Kasumi-1 (cell line): ENCODE results near the gene SRPK1.
A peak's percentile ranks its signal among the peaks of the same experiment; 100 is the strongest.

ENCODE experiments used
- DNase-seq, 2 experiments: peaks; one replicate each; lab custom pipeline; 2025; lab: John Stamatoyannopoulos, UW

Gene SRPK1

DNA sequence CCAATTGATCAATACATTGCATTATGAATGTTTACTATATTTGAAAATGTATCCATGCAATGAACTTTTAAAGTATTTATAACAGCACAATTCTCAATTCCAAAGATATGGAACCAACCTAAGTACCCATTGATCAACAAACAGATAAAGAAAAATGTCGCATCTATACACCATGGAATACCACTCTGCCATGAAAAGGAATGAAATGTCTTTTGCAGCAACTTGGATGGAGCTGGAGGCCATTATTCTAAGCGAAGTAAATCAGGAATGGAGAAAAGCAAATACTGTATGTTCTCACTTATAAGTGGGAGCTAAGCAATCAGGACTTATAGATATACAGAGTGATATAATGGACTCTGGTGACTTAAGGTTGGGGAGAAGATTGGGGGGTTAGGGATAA is 22.9 kb downstream of the SRPK1 start:
- DNase-seq = no peak

DNA sequence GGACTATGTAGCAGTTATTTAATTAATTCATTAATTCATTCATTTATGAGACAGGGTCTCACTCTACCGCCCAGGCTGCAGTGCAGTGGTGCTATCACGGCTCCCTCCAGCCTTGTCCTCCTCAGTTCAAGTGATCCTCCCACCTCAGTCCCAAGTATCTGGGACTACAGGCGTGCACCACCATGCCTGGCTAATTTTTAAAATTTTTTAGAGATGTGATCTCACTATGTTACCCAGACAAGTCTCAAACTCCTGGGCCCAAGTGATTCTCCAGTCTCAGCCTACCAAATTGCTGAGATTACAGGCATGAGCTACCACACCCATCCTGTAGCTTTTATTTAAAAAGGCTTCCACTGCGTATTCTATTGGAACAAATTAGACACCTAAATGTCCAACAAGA is 23.4 kb downstream of the SRPK1 start:
- DNase-seq = no peak

DNA sequence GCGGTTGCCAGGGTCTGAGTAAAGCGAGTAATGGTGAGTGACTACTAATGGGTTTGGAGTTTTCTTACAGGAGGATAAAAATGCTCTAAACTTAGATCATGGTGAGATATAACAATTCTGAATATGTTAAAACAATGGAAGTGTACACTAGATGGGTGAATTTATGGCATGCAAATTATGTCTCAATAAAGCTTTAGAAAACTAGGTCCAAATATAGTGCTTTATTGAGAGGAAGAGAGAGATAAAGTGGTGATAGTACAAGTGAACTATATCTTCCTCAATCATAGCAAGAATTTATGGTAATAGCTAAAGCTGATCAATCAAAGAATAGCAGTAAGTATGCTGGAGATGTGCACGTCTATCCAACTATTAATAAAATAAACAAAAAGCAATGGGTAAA is 23.9 kb downstream of the SRPK1 start:
- DNase-seq = no peak

DNA sequence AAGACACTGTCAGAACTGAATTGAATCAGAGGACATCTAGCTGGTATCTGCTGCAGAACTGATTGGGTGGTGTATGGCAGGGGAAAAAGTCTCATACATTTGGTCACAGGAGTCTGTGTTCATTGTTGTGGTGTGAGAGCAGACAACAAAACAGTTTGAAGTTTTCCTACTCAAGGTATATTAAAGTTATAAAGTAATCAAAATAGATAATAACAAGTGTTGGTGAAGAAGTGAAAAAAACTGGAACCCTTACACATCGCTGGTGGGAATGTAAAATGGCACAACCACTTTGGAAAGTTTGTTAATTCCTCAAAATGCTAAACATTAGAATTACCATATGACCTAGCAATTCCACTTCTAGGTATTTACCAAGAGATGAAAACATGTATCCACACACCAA is 24.7 kb downstream of the SRPK1 start:
- DNase-seq = no peak

DNA sequence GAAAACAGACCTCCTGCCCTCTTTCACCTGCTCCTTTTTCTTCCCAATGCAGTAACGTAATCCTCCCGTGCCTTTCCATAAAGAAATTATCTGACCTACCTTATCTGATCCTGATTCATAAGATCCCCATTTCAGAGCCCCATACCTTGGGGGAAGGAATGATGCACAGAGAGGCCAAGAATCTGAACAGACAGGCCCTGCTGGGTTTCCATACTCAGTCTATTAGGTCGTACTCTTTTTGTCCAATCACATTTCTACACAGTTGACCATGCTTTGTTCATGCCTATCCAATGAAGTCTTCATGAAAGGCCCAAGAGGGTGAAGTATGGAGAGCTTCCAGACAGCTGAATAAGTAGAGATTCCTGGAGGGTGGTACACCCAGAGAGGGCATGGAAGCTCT is 25.3 kb downstream of the SRPK1 start:
- no peak for DNase-seq

DNA sequence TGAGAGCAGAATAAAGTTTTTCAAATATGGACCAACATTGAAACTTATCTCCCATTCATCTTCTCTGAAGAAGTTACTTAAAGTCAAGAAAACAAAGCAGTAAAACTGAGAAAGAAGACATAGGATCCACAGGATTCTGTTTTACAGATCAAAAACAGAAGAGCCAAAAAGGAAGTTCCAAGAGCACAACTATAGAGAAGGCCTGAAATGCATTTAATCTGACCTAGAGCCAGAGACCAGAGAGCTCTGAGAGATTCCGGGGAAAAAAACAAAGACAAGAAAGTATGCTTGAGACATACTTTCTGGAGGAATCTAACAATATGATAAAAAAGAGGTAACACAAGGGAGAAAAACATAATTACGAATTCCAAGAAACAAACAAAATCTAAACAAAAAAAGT is 26.1 kb downstream of the SRPK1 start:
- no peak for DNase-seq

DNA sequence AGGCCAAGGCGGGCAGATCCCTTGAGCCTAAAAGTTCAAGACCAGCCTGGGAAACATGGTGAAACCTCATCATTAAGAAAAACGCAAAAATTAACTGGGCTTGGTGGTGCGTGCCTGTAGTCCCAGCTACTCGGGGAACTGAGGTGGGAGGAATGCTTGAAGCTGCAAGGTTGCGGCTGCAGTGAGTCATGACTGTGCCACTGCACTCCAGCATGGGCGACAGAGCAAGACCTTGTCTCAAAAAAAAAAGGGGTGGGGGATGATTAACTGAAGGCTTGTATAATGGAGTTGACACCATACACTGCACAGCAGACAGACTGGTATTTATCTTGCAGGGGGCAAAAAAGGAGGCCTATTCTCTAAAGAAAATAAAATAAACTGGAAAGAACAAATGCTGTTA is 27.7 kb downstream of the SRPK1 start:
- no peak for DNase-seq

DNA sequence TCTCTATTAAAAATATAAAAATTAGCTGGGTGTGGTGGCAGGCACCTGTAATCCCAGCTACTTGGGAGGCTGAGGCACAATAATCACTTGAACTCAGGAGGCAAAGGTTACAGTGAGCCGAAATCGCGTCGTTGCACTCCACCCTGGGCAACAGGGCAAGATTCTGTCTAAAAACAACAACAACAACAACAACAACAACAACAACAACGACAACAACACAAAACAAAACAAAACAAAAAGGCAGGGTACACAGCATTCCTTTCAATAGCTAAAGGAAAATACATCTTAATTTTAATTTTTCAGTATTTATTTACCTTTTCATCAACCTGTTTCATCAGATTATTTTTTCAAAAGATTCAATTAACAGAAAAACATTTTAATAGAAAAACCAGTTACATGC is 28.4 kb downstream of the SRPK1 start:
- DNase-seq = no peak

DNA sequence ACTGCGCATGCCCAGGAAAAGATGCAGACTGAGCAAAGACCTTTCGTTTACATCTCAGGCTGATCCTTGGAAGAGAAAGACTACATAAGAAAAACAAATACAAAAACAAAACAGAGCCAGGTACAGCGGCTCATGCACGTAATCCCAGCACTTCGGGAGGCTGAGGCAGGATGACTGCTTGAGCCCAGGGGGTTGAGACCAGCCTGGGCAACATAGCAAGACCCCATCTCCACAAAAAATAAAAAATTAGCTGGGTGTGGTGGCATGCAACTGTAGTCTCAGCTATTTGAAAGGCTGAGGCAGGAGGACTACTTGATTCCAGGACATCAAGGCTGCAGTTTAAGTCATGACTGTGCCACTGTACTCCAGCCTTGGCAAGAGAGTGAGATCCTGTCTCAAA is 41.7 kb downstream of the SRPK1 start:
- DNase-seq = no peak

DNA sequence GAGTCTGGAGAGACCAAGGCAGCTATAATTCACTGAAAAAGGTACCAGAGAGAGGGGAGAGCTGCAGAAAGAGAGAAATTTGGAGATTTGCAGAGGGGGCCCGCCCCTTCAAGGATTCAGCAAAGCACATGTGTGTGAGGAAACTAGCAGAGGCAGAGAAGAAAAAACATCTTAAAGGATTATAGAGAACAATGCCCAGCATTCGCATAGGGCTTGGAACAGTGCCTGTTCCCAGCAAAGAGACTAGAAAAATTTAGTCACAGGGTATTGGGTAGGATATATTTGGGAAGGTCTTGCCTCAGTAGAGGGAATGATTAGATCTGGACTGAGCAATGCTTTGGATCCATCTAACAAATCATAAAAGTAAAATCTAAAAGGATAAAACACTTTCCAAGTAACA is 44.0 kb downstream of the SRPK1 start:
- DNase-seq = no peak

DNA sequence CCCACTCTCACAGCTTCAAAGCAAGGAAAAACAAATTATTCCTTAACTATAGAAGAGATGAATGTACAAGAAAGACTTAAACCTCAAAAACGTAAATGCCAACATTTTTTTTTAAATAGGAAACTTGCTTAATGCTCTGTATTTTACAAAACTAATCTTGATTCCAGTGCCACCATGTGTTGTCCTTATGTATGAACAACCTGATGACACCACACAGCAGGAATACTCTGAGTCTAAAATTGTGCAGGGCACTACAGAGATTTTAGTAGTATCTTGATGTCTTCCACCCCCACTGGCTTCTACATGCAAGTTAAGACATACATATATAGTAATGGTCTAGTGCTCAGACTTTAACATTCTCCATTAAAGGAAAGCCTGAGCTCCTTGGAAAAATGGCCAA is 46.2 kb downstream of the SRPK1 start:
- no peak for DNase-seq

DNA sequence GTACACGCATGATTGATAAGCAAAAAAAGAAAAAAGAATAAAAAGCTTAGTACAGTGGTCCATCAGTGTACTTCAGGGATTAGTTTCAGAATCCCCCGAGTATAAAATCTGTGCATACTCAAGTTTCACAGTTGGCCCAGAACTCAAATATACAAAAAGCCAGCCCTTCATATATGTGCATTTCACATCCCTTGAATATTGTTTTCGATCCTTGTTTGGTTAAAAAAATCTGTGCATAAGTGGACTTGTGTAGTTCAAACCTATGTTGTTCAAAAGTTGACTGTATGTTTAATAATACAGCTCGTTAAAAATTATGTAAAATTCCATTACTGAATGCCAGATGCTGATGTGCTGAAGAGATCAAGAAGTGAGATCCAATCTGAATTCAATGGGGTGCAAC is 61.5 kb downstream of the SRPK1 start:
- DNase-seq = no peak

DNA sequence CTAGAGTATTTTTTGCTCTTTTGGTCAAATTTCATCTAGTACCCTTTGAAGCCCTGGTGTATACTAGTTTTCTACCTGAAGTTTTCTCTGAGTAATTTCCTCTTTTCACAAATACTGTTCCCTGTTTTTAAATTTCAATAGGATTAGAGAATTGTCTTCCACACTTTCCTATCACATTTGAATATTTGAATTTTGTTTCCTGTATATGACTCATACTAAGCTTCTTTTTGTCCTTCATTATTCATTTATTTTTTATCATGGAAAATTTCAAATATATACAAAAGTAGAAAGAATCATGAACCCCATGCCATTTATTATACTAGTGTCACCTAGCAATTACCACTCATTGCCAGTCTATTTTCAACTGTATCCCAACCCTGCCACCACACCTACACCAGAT is 63.0 kb downstream of the SRPK1 start:
- no peak for DNase-seq

DNA sequence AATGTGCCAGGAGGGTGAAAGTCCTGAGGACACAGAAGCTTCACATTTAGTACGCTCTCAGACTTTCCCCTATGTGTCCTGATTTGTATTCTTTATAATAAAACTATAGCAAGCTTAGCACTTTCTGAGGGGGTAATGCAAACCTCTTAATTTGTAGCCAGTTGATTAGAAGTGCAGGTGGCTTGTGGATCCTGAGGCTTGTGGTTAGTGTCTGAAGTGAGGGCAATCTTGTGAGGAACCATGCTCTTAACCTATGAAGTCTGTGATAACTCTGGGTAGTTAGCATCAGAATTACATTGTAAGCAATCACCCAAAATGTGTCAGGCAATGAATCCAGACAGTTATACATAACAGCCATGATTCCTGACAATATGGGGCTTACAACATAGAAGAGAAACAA is 64.6 kb downstream of the SRPK1 start:
- DNase-seq = no peak

DNA sequence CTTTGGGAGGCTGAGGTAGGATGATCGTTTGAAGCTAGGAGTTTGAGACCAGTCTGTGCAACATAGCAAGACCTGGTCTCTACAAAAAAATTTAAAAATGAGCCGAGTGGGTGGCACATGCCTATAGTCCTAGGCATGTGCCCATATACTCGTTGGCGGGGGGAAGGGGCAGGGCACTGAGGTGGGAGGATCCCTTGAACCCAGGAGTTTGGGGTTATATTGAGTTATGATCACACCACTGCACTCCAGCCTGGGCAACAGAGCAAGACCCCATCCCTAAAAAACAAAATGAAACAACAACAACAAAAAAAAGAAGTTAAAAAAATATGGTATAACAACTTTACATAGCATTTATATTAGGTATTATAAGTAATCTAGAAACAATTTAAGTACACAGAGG is 67.9 kb downstream of the SRPK1 start:
- no peak for DNase-seq

DNA sequence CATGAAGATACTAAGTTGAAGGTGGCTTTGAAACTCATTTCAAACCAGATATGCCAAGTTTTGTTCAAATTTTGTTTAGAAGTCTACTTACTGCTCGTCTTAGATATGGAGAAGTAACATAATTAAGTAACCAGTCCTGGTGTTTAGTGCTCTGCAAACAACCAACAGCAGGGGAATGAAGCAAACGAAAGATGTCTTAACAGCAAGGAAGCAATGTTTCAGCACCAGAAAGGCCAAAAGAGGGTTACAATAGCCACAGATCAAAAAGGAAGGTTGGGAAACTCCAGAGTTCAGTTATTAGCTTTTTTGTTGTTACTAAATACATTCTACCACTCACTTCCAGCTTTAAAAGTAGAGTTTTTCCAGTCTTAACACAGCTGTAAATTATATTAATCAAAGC is 70.7 kb downstream of the SRPK1 start:
- peak; percentile 7 to 18 for DNase-seq

DNA sequence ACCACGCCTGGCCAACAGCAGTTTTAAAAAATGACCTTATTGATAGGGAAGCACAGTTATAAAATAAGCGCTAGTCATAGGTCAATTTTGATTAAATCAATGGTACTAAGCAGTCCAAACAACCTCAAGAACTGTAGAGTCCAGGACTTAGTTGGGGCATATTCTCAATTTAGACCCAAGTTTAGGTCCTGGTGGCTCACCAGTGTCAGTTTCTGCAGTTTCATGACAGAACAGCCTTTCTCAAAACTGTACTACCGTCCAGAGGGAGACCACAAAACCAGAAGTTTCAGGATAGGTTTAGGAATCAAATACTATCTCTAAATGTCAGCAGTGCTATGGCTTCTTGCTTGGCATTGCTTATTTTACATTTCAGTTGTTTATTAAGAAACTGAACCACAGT is 76.6 kb downstream of the SRPK1 start:
- no peak for DNase-seq

DNA sequence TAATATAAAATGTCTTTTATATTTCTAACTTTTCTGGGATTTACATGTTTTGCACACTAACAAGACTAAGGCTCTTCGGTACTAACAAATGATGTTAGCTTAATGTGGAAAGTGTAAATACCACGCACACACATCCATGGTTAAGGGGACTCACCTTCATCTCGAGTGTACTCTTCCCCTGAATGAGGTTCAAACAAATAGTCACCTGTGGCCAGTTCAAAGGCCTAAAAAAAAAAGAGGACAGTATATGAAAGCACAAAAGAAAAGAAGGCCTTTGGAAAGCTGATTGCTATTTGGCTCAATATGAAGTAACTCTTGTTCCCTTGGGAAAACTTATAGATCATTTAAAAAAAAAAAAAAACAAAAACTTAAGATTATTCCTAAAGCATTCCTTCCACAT is 78.5 kb downstream of the SRPK1 start:
- DNase-seq = no peak

DNA sequence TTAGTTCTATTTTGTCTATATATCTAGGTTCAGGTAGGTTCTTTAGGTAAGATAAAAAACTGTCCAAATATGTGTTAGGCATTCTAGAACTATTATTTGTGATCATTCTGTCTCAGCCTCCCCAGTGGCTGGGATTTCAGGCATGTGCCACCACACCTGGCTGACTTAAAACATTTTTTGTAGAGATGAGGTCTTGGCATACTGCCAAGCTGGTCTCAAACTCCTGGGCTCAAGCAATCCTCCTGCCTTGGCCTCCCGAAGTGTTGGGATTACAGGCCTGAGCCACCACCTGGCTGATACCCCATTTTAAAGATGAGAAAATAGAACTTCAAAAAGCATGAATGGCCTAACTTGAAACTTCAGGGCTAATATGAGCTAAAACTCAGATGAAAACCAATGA is 81.9 kb downstream of the SRPK1 start:
- DNase-seq = no peak

DNA sequence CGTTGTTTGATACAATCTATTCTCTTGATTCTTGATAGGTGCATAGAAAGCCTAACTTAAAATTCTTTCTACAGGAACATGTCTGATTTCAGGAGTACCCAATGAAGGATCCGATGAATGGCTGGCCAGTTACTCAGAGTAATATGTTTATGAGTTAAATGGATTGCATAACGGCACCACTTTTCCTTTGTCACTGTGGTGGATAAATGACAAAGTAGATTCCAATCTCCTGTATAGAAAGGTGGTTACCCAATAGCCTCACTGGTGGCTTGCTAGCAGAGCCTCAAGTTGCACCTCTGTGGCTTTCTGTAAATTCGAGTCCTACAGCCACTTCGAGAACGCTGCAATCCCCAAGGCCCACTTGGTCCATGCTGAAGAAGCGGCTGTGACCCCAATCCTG is 87.4 kb downstream of the SRPK1 start:
- DNase-seq = no peak

DNA sequence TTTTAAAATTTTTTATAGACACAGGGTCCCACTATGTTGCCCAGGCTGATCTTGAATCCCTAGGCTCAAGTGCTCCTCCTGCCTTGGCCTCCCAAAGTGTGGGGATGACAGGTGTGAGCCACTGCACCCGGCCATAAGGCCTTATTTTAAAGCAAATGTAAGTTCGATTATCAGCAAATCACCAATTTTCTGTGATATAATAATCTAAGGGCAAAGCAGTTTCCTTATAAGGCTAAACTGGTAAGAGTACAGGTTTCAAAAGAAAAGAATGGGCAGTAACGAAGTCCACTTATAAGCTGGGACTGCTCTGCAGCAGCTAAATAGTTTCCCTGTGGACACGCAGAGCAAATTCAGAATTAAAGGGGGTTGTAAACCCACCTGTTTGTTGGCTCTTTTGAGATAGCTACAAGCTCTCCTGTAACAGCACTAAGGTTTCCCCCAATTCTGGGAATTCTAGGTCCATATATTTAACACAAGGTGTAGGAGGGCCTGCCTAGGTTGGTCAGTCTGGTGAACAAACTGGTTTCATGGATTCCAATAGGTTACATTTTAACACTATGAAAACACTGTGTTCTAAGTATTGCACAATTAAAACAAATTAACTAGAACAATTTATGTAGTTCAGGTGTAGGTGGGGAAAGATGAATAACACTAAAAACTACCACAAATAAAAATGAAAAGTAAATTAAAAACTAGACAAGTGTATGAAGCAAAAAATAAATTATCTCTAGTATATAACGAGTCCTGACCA is 89.5 kb downstream of the SRPK1 start:
- no peak for DNase-seq

DNA sequence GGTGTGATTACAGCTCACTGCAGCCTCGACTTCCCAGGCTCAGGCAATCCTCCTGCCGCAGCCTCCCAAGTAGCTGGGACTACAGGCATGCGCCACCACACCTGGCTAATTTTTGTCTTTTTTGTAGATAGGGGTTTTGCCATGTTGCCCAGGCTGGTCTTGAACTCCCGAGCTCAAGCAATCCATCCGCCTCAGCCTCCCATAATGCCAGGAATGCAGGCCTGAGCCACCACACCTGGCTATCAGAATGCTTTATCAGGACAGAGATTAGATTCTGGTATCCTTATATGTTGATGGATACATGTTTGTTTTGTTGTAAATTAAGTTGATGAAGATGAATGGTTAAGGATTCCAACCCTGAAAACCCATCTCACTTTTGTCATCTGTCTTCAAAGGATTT is 91.6 kb downstream of the SRPK1 start:
- DNase-seq = no peak

DNA sequence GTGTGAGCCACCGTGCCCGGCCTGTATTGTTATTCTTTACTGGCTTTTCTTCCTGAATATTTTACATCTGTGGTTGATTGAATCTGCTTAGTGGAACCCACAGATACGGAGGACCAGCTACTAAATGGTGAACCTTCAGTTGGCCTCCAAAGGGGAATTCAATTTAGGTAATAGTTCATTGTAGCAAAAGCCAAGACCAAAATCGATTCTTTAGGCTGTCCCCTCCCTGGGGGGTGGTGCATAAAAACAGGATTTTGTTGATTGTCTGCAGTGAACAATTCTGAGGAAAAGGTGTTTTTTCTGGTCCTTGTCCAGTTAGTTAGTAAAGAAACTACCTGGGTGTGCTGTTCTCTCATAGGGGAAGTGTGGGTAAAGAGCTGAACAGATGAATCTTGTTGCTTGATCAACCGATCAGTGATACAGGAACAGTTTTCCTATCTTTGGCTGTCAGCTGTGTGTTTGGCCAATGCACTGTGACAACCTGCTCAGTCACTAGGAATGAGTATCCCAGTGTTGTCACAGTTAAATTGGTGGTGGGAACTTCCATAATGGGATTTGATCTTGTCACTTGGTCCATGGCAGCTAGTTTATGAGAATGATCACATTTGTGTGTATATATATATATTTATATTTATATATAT is 96.2 kb downstream of the SRPK1 start:
- DNase-seq = no peak

DNA sequence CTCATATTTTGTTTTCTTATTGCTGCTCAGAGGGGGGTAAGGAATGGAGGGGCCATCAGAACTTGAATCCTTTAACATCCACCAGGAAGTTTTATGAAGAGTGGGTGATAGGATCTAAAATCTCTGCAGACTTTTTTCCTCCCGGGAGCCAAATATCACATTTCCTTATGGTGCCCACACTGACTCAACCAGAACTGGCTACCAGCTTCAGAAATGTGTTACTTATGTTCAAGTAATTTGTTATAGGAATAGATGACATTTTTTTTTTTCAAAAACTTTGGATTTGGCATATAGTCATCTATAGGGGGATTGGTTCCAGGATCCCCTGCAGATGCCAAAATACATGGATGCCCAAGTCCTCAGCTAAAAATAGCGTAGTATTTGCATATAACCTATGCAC is 97.3 kb downstream of the SRPK1 start:
- no peak for DNase-seq
